ENCODE measurements around the gene ERG. TPM values are rescaled to one million over a fixed set of nuclear protein-coding genes. Genes with fewer than 3 reads are reported as not detected.

Gene ERG
- total RNA-seq, 2 experiments from 2014 or later = not detected

DNA sequence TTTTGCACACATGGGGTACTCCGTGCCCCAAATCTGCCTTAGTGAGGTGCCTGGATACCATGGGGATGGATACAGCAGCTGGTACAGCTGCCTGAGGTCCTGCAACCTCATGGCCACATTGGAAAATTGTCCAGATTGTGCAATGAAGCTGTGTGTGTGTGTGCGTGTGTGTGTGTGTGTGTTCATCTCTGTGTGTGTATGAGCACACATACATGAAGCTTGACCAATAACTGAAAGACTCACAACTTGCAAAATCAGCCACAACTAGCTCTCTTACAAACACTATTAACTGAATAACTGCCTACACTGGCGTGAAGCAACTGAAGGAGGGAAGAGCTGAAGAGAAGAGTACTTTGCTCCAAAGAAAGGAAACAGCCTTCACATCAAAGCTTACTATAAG lies 78.1 kb downstream of the ERG start:
- Histone ChIP-seq H3K4me1 (ENCODE audit: insufficient read depth, low read length, poor library complexity, severe bottlenecking) (no peaks in the 10 kb centered on the region), H3K9me2 (ENCODE audit: insufficient read depth, low read length) (no peaks in the 10 kb centered on the region), H3K36me3 (ENCODE audit: insufficient read depth, low read length) (no peaks in the 10 kb centered on the region), H3K27ac (ENCODE audit: low read depth, low read length, poor library complexity, severe bottlenecking) (no peak overlapping the region), H3K9me3 (ENCODE audit: low read length) (no peaks in the 10 kb centered on the region), H4K20me1 (ENCODE audit: insufficient read depth, low read length) (no peaks in the 10 kb centered on the region), H3K4me2 (ENCODE audit: low read length) (no peak overlapping the region), H3K79me2 (ENCODE audit: insufficient read depth, low read depth, low read length) (no peaks in the 10 kb centered on the region), H2AFZ (ENCODE audit: low read length) (no peak overlapping the region), H3K4me3 (ENCODE audit: low read depth, low read length, poor library complexity, severe bottlenecking) (no peak overlapping the region)
- DNase-seq (ENCODE audit: low spot score) = no peak
- BruUV-seq (replicated peaks) = no TSS peak
- TF ChIP-seq EZH2phosphoT487 (IDR thresholded peaks at IDR 0.05; ENCODE audit: borderline replicate concordance, low read depth, low read length) = no peak
- TF ChIP-seq, protein P1, sequence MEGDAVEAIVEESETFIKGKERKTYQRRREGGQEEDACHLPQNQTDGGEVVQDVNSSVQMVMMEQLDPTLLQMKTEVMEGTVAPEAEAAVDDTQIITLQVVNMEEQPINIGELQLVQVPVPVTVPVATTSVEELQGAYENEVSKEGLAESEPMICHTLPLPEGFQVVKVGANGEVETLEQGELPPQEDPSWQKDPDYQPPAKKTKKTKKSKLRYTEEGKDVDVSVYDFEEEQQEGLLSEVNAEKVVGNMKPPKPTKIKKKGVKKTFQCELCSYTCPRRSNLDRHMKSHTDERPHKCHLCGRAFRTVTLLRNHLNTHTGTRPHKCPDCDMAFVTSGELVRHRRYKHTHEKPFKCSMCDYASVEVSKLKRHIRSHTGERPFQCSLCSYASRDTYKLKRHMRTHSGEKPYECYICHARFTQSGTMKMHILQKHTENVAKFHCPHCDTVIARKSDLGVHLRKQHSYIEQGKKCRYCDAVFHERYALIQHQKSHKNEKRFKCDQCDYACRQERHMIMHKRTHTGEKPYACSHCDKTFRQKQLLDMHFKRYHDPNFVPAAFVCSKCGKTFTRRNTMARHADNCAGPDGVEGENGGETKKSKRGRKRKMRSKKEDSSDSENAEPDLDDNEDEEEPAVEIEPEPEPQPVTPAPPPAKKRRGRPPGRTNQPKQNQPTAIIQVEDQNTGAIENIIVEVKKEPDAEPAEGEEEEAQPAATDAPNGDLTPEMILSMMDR (conservative IDR thresholded peaks at IDR 0.05; ENCODE audit: low read length) = no peak
- ChIA-PET POLR2A (interaction anchor here (0.7 to 1.0 kb wide), 2 partner anchors 19 to 1202 kb away, joined by 3 read pairs; no protein-coding TSS in a partner anchor), CTCF (ENCODE audit: unreplicated experiment) (interaction anchor here (0.6 kb wide), 1 partner anchor 1720 kb away, joined by 6 read pairs; no protein-coding TSS in a partner anchor)
- intact Hi-C loops (cut with micrococcal nuclease; ENCODE audit: unreplicated experiment) = no loop called here

DNA sequence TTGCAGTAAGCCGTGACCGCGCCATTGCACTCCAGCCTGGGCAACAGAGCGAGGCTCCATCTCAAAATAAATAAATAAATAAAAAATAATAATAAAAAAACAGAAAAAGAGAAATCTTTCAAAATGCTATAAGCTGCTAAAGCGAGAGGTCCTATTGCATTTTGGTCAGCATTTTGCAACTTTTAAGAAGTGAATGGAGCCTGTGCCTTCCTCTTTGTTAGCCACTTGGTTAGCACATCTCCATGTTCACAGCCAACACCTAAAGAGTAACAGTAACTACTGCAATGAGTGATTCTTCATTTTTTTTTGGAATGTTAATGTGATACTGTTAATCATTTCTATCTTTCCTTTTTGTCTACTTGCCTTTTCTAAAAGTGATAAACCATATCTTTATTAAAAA lies 80.6 kb downstream of the ERG start:
- Histone ChIP-seq H2AFZ (ENCODE audit: low read length) (no peak overlapping the region), H3K79me2 (ENCODE audit: insufficient read depth, low read depth, low read length) (no peaks in the 10 kb centered on the region), H3K4me1 (ENCODE audit: insufficient read depth, low read length, poor library complexity, severe bottlenecking) (no peaks in the 10 kb centered on the region), H3K36me3 (ENCODE audit: insufficient read depth, low read length) (no peaks in the 10 kb centered on the region), H3K4me3 (ENCODE audit: low read depth, low read length, poor library complexity, severe bottlenecking) (no peak overlapping the region), H4K20me1 (ENCODE audit: insufficient read depth, low read length) (no peaks in the 10 kb centered on the region), H3K27ac (ENCODE audit: low read depth, low read length, poor library complexity, severe bottlenecking) (no peak overlapping the region), H3K4me2 (ENCODE audit: low read length) (no peak overlapping the region), H3K9me3 (ENCODE audit: low read length) (no peaks in the 10 kb centered on the region), H3K9me2 (ENCODE audit: insufficient read depth, low read length) (no peaks in the 10 kb centered on the region)
- DNase-seq (ENCODE audit: low spot score) = no peak
- ChIA-PET CTCF (ENCODE audit: unreplicated experiment) (no interaction called here), POLR2A (no interaction called here)
- no TSS peak for BruUV-seq (replicated peaks)
- intact Hi-C loops (cut with micrococcal nuclease; ENCODE audit: unreplicated experiment) = no loop called here
- TF ChIP-seq EZH2phosphoT487 (IDR thresholded peaks at IDR 0.05; ENCODE audit: borderline replicate concordance, low read depth, low read length) = no peak
- TF ChIP-seq, protein P1 (conservative IDR thresholded peaks at IDR 0.05; ENCODE audit: low read length) = no peak

DNA sequence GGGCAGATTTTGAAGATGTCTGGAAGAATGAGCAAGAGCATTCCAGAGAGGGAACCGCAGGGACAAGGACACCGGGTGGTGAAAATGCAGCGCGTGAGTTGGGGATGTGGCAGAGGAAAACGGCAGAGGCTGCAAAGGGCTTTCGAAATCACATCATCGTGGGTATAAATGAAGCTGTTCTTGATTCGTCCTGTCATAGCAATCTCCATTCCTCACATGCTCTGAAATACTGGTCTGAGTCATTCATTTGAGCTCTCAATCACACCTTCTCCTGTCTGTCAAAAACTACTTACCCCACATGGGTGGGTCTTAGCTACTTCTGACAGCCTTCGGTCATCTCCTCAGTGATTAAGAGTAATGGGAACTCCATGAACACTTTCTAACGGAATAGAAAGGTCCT lies 81.5 kb downstream of the ERG start:
- BruUV-seq (replicated peaks) = no TSS peak
- intact Hi-C loops (cut with micrococcal nuclease; ENCODE audit: unreplicated experiment) = no loop called here
- Histone ChIP-seq H3K4me3 (ENCODE audit: low read depth, low read length, poor library complexity, severe bottlenecking) (no peak overlapping the region), H3K4me2 (ENCODE audit: low read length) (no peak overlapping the region), H3K79me2 (ENCODE audit: insufficient read depth, low read depth, low read length) (no peaks in the 10 kb centered on the region), H3K9me3 (ENCODE audit: low read length) (no peaks in the 10 kb centered on the region), H2AFZ (ENCODE audit: low read length) (no peak overlapping the region), H3K27ac (ENCODE audit: low read depth, low read length, poor library complexity, severe bottlenecking) (no peak overlapping the region), H4K20me1 (ENCODE audit: insufficient read depth, low read length) (no peaks in the 10 kb centered on the region), H3K9me2 (ENCODE audit: insufficient read depth, low read length) (no peaks in the 10 kb centered on the region), H3K36me3 (ENCODE audit: insufficient read depth, low read length) (no peaks in the 10 kb centered on the region), H3K4me1 (ENCODE audit: insufficient read depth, low read length, poor library complexity, severe bottlenecking) (no peaks in the 10 kb centered on the region)
- no peak for TF ChIP-seq EZH2phosphoT487 (IDR thresholded peaks at IDR 0.05; ENCODE audit: borderline replicate concordance, low read depth, low read length)
- TF ChIP-seq, protein P1 (conservative IDR thresholded peaks at IDR 0.05; ENCODE audit: low read length) = no peak
- DNase-seq (ENCODE audit: low spot score) = no peak
- CTCF ChIA-PET (ENCODE audit: unreplicated experiment) = no interaction called here
- POLR2A ChIA-PET = no interaction called here

Measured in OCI-LY7 (cell line).